NOMO-1 treated with dmso at 0.1 percent for 144 hours (cell line): Measurements from ENCODE around the gene ELOB.

Experiments used
- DNase-seq: peaks from one replicate; lab custom pipeline; 2025; ENCODE audit not compliant: unreplicated experiment; lab: John Stamatoyannopoulos, UW

The ELOB gene

DNA sequence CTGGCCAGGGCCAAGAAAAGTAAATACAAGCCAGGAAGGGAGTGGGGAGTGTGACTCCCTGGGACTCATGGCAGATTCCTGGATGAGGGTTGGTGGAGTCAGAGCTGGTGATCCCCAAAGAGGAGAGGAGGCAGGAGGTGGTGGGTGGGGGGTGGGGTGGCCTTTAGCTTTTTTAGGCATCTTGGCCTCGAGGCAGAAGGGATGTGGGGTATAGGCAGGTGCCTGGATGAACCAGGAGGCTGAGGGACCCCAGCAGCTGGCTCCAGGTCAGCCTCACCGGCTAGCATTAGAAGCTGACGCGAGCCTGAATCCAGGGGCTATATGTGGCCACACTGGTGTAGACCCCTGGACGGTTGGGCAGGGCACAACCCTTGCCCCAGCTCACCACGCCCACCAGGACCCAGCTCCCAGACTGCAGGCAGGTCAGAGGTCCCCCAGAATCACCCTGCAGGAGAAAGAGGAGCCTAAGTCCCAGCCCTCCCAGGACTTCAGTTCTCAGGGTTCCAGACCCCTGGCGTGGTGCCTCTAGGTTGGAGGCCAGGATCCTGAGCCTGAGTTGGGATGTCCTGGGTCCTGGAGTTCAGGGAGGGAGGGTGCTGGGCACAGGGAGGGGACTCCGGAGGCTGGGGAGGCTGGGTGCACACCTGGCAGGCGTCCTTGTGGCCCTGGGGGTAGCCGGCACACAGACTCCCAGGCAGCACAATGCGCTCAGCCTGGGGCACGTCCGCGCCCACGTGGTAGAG is 7.4 kb upstream of the ELOB start:
- DNase-seq: no peak

DNA sequence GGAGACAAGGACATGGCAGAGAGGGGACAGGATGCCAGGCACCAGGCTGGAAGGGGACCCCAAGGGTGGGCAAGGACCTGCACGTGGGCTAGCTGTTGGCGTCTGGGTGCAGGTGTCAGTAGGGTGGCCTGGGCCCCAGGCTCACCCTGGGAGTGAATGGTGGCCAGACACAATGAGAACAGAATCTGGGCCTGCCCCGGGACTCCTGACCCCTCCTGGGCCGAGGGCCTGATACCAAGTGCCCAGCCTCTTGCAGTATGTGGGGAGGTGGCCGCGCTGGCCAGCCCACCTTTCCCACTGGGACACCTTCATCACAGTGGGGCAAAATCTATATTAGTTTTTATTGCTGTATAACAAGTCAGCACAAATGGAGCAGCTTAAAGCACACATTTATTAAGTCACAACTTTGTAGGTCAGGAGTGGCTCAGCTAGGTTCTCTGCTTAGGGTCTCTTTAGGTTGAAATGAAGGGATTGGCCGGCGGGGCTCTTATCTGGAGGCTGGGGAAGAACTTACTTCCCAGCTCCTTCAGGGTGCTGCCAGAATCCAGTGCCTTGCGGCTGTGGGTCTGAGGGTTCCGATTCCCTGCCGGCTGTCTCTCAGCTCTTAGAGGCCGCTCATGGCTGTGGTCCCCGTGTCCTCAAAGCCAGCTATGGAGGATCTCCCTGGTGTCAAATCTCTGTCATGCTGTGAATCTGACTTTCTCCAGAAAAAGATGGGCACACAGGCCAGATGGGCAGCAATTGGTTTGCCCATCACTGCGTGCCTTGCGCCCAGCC is 6.7 kb upstream of the ELOB start:
- no peak for DNase-seq

DNA sequence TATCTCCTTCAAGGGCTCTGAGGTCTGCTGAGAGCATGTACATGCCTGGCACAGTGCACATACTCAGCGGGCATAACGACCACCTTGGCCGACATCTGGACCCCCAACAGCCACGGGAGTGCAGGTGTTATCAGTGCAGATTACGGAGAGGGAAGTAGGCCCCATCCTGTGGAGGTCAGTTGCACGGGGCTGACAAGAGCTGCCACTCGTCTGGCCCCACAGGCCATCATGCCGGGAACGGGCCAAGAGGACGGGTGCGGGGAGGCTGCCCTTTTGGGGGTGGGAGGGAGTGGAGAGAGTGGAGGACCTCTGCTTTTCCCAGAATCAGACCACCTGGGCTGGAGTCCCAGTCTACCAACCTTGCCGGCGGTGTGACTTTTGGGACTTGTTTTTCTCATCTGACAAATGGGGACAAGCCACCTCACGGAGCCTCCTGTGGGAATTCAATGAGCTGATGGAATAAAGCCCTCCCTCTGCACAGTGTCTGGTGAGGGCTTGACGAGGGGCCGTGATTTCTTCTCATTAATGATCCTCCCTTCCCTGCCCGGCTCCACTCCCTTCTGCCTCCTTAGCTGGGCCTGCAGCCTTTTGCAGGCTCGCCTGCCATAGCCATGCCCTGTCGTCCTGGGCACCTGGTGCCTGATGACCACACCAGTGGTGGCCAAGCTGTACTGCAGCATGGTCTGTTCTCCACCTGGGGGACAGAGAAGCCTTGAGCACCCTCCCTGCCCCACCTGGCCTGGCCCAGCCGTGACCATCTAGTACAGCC is 5.7 kb upstream of the ELOB start:
- no peak for DNase-seq

GRCh38 chr16:2779978-2780898 is 3.2 kb upstream of the ELOB start:
- no peak for DNase-seq

GRCh38 chr16:2779151-2779920 is 2.3 kb upstream of the ELOB start:
- DNase-seq: no peak

GRCh38 chr16:2778630-2778958 is 1.5 kb upstream of the ELOB start:
- no peak for DNase-seq

- DNase-seq: no peak
Measured at GRCh38 chr16:2777903-2778629, 986 bp upstream of the ELOB start.

GRCh38 chr16:2776500-2777139 is 460 bp downstream of the ELOB start:
- no peak for DNase-seq

- DNase-seq: no peak
Measured at GRCh38 chr16:2775765-2776499, 1.1 kb downstream of the ELOB start.

GRCh38 chr16:2775131-2775716 is 1.9 kb downstream of the ELOB start:
- DNase-seq: no peak

GRCh38 chr16:2774161-2774891 is 2.8 kb downstream of the ELOB start:
- no peak for DNase-seq

DNA sequence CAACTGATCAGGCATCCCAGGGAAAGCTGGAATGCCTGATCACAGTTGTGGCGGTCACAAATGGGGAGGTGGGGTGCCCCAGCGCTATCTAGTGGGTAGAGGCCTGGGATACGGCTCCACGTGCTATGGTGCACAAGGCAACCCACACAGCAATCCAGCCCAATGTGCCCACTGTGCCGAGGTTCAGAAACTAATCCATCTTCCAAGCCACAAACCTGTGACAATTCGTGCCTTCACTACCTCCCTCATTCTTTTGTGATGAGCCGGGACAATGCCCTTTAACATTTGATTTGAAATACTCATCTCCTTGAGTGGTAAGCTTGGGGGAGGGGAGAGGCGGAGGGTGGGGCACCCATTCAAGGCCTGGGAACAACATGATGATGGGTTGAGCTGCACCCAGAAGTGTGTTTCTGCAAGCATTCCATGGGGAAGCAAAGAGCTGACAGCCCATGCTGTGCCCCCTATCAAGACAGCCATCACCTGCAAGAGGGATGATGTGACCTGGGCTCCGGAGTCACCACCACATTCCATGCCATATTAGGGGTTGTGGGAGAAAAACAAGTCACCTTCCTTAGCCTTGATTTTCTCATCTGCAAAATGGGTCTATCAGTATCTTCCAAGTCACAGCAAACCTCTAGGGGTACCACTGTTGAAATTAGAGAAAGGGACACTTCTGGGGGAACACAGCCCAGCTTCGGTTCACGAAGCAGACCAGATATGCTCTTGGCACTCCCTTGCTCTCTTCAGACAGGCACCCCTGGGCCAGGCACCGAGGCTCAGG is 3.7 kb downstream of the ELOB start:
- DNase-seq: no peak

DNA sequence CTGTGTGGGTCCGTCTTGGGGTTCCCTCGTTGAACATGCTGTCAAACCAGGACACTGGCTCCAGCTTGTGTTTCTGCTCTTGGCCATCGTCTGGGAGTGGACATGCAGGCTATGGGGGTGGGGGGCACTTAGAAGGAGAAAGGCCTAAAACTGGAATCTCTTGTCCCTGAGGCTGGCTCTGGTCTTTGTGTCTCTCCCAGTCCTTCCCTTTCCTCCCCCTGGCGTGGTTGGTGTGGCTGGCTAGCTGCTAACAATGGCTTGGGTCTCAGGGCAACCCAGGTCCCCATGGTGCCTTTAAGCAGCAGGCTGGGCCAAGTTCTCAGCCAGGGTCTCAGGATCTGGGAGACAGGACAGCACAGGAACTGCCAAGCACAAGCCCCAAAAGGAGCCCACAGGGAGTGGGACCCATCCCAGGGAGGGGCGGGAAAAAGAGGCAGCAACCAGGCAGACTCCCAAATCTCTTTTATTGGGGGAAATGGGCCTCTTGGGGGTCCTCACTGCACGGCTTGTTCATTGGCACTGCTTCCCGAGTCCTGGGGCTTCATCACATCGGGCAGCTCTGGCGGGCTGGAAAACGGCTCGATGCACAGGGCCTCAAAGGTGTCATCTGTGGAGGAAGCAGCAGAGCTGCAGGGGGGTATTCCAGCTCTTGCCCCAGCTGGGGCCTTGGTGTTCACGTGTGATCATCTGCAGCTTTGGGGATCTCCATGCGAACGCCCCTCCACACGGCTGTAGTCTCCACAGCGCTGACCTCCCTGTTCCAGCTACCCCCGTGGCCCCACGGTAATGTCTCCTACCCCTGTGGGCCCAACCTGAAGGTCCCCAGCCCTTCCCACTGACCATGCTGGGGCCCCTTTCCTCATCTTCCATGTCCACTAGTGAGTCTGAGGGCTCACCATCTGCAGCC is 5.3 kb downstream of the ELOB start:
- no peak for DNase-seq

GRCh38 chr16:2770057-2770951 is 6.8 kb downstream of the ELOB start:
- no peak for DNase-seq

DNA sequence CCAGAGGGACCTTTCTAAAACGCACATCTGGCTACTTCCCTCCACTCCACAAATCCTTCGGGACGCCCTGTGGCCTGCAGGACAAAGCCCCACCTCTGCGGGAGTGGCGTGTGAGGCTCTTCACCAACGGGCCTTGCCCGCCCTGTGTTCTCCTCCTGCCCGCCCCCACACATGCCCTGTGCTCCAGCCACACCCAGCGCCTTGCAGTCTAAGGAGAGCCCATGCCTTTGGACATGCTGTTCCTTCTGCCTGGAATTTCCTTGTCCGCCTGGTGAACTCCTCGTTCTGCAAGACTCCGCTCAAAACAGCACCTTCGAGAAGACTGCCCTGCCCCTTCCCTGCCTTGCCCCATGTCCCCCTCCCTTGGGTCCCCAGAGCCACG is 7.4 kb downstream of the ELOB start:
- DNase-seq: no peak
